GM21723 (cell line): ENCODE data around the gene ANKRD12.
"Not testable (repeated sequence)": the region's sequence is repeated elsewhere in the genome, so short reads cannot be mapped to it uniquely, and the experiment has no call there.

Experiments used
- ATAC-seq: cut with Tn5 transposase; IDR thresholded peaks from one replicate; pipeline ENCODE4 v1.9.1; 2021; ENCODE audit warnings: mild to moderate bottlenecking, moderate library complexity; ENCODE audit not compliant: unreplicated experiment

Gene ANKRD12

GRCh38 chr18:9136315-9137155, at the start of gene ANKRD12:
TSS of gene ANKRD12 (plus strand) at chr18:9136781. CDS start at chr18:9182433, 45,652 bp downstream.
- peak; percentile 69 for ATAC-seq

DNA sequence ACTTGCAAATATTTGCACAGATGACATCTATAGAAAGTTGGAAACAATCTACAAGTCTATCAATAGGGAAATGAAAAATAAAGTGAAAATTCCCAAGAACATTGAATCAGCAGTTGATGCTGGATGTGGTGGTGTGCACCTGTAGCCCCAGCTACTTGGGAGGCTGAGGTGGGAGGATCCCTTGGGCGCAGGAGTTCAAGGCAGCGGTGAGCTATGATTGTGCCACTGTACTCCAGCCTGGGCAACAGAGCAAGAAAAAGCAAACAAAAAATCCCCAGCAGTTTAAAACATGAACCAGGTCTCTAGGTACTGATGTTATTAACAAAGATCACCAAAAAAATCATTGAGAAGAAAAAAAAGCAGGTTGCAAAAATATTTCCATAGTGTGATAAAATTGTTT, 49.4 kb upstream of the ANKRD12 start:
- no peak for ATAC-seq

DNA sequence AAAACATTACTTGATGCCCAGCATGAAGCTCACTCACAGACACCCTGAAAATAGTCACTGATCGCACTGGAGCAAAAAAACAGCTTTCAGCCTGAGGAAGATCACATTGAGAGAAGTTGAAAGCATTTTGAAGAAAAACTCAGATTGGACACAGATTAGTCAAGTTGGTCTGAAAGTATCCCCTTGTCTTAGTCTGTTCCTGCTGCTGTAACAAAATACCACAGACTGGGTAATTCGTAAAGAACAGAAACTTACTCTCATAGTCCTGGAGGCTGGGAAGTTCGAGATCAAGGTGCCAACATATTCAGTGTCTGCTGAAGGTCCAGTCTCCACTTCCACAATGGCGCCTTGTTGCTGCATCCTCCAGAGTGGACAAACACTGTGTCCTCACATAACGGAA, 48.3 kb upstream of the ANKRD12 start:
- ATAC-seq = no peak

- ATAC-seq = not testable (repeated sequence)
Measured at GRCh38 chr18:9088727-9089126, 47.9 kb upstream of the ANKRD12 start.

DNA sequence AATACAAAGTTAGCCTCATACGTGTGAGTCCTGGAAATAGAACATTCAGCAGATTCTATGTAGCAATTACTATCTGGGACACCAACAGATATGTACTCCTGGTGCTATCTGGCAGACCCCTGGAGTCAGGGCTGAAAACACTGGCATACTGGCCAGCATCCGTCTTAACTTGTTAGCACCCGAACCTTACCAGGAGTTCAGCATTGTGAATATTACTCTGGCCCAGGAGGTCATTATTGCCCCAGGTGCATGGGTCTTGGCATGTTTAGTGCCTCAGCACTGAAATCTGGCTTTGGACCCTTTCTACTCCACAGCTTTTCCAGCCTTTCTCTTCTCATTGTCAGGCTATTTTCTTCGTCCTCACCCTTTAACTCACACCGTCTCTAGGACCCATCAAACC, 46.0 kb upstream of the ANKRD12 start:
- no peak for ATAC-seq

DNA sequence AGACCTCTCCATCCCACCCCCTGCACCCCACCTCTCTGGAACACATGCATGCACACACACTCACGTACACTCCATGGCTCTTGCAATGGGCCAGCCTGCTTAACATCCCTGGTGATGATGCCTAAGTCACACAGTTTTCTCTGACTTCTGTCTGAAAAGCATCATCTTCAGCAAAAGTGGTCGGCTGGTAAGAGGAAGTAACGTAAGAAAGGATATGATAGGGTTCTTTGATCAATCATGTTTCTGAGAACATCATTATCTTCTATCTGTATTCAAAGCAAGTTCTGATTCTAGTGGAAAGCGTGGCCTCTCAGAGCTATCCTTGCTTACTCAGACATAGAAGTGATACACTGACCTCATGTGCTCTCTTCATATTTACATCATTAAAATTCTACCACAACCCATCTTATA, 45.5 kb upstream of the ANKRD12 start:
- ATAC-seq = no peak

DNA sequence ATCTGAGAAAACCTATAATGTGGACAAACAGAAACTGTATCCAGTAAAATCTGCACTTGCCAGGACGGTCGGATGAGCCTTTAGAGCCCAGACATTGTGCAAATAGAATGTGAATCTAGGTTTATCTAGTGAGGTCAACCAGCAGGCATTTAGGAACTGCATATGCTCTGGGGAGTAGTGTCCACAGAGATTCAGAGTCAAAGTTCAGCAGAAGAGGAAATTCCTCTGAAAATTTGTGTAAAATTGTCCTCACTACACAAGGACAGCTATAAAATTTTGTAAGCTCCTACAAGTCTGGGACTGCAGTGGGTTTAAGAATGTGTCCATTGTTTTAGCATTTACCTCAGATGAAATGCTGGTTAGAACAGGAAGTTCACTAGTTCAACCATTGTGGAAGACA, 43.9 kb upstream of the ANKRD12 start:
- ATAC-seq = no peak

- not testable (repeated sequence) for ATAC-seq
Measured at GRCh38 chr18:9093109-9093508, 43.5 kb upstream of the ANKRD12 start.

- no peak for ATAC-seq
Measured at GRCh38 chr18:9094307-9095226, 42.0 kb upstream of the ANKRD12 start.

DNA sequence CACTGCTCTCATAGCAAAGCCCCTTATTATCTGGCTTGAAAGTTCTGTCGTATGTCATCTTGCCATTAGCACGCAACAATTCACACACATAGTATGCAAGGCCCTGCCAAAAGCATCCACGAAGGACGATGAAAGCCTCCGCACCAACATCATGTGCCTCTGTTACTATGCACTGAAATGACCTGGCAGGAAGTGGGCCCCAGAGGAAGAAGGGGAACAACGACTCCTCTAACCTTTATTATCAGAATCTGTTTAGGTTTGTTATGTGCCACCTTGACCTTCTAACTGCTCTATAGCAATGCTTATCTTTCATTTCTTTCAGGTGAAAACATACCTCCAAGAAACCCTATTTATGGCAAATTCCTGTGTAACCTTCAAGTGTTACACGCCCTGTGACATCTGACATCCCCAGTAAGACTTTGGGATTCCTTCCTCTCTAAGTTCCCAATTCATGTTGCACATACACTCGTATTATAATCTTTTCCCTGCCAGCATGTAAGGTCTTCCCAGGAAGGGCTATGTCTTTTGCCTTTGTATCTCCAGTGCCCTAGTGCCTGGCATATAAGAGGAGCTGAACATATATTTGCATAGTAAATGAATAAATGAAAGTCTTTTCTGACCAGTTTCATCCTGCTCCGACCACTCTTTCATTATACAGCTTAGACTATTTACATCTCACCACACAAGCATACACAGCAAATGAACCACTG, 41.1 kb upstream of the ANKRD12 start:
- ATAC-seq = peak; percentile 91

- ATAC-seq = no peak
Measured at GRCh38 chr18:9096007-9096371, 40.6 kb upstream of the ANKRD12 start.

DNA sequence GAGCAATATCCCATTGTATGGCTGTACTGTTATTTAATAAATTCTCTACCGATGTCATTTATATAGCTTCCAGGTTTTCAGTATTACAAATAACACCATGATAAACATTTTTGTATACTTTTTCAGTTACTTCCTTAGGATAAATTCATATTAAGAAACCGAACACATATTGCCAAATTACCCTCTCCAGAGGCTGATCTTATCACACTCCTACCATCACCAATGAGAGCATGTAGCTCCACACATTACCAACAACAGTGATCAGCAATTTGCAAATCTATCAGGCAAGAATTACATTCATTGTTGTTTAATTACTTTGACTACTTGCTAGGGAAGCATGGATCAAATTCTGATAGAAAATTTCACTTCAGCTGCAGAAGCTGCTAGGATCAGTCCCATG, 39.9 kb upstream of the ANKRD12 start:
- ATAC-seq = no peak

GRCh38 chr18:9097349-9097748, 39.2 kb upstream of the ANKRD12 start:
- ATAC-seq = no peak

DNA sequence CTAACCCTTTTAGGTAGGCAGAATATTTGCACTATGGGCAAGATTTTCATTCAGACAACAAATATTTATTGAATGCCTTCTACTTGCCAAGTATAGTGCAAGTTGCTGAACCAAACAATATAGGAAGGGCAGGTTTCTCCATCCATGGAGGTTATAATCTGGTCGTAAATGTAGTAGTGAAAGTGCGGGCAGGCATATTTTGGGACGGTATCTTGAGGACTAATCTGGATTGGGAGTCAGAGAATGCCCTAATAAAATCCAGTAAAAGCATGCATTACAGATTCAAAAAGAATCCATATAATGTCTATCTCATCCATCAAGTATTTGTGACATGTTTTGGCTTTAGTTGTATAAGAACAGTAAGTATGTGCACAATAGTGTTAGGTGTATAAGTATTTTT, 35.8 kb upstream of the ANKRD12 start:
- no peak for ATAC-seq

GRCh38 chr18:9101730-9102507, 34.7 kb upstream of the ANKRD12 start:
- peak; percentile 32 for ATAC-seq

DNA sequence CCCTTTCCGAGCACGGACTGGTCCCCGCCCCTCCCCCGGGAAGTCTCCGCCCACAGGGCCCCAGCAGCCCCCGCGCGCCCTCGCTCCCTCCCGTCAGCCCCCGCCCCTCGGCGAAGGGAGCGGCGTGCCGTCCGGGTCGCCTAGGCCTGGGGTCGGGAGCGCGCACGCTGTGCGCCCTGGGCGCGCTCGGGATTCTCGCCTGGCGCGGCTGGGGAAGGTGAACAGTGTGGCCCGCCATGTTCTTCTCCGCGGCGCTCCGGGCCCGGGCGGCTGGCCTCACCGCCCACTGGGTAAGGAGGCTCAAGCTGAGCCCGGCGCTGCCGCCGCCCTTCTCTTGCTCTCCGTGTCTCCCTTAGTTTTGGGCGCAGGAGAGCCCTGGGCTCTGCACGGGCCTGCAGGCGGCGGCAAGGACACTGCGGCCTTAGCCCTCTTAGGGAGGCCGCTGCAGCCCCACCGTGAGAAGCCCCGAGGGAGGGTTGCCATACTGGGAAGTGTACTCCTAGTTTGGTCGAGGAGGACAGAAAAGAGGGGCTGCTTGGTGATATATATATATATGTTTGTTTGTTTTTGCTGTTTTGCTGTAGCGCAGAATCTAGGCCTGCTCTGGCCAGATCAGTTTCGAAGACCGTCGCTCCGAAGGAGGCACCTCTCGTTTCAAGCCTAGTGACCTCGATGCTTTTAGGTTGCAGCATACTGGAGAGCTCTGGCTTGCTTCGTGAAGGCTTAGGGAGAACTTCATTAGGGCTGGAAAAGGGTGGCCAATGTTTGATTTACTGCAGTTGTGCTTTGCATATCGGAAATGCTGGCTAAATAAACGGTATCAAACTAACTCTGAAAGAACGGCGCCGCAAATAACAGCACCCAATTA, 33.8 kb upstream of the ANKRD12 start, which contains the start of gene NDUFV2:
TSS of gene NDUFV2 (plus strand) at position 192 of the 868 bp plus-strand sequence. CDS start at position 237, 45 bp downstream.
- peak; percentile 88 for ATAC-seq

DNA sequence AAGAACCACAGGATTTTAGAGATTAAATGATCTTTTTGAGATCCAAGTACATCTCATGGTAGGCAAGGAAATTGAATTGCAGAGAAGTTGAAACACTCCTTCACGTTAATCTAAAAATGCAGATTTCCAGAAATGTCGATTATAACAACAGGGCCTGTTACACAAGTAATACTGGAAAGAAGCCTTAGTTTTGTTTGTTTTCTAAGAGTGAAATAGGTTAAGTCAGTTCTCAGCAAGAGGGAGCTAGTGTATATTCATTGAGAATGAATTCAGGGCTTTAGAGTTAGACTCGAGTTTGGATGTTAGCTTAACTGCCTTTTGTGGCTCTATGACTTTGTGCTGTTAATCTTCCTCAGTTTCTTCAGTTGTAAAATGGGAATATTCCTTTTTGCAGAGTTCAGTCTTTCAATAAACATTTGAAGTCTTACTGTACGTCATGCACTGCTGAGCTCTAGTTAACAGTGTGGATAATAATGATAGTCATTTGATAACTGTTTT, 33.2 kb upstream of the ANKRD12 start:
- ATAC-seq = no peak

- ATAC-seq = no peak
Measured at GRCh38 chr18:9104244-9104901, 32.2 kb upstream of the ANKRD12 start.

GRCh38 chr18:9105420-9105819, 31.2 kb upstream of the ANKRD12 start:
- no peak for ATAC-seq
